Activated CD4-positive, CD25-positive, alpha-beta regulatory T cell treated with anti-CD3 and anti-CD28 coated beads, Interleukin-2, amount 50 U/mL, for 16 hours (primary cell): ENCODE measurements around the gene IMP3.

Experiments
- DNase-seq: peaks from one replicate; pipeline ENCODE4 v3.0.0-alpha.2; 2020; ENCODE audit warnings: low read depth, low spot score

Gene IMP3

DNA sequence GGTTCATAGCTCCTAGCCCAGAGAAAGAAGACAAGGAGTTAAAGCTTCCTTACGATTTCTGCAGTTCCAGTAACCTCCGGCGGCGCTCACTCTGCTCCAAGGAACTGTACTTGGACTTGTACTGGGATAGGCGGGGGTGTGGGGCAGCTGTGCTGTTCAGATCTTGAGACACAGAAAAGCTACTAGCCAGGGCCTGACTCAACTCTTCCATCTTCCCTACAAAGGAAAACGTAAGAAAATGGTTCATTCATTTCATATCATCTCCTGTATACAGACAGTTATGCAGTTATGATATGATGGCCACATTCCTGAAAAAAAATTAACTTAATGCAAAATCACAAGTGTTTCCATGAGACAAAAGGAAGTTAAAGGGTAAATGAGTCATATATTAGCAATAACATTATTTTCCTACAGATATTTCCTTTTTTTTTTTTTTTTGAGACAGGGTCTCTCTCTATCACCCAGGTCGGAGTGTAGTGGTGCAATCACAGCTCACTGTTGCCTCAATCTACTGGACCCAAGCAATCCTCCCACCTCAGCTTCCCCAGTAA is 19.1 kb downstream of the IMP3 start:
- no peak for DNase-seq

DNA sequence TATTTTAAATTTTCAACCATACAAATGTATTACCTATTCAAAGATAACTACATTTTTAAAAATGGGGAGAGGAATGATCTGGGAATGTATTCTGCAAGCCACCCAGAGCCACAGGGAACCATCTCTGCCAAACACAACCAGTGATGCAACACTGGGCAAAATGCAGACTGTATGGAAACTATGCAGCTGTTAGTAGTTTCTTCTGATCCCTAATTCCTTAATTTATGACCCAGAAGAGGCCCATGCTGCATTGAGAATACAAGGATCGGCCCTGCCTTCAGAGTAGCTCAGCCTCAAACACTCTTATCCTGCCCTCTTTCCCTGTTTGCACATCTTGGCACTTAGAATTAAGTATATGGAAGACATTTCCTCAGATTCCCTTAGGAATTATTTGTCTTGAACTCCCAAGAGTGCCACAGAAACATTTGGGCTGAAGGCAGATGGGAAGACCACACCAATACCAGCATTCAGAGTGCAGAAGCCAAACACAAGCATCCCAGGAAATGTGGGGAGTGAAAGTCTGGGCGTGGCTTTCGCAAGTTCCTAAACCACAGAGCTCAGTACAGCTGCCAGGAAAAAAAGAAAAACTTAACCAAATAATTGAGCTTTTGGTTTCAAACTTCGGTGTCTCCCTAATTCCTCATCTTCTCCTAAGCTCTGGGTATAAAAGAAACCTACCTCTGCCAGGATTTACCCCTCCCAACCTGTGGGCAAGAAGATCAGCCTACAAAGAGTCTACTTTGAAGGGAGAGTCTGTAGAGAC is 19.8 kb downstream of the IMP3 start:
- DNase-seq = no peak

DNA sequence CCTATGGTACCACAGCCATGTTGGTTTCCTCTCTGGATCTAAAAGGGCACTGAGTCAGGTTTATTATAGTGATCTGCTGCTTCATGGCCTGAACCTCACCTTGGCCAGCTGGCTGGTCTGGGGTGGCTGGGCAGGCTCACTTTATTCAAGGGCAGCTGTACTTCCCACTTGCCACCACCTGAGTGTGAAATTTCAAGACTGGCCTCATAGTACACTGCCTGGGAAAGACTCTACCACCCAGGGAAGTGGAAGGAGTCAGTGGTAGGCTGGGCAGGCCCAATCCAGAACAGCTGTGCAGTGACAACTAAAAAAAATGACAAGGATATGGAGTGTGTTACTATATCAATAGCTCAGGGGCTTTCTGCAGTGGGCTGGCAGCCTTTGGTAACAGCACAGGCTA is 23.3 kb downstream of the IMP3 start:
- no peak for DNase-seq

DNA sequence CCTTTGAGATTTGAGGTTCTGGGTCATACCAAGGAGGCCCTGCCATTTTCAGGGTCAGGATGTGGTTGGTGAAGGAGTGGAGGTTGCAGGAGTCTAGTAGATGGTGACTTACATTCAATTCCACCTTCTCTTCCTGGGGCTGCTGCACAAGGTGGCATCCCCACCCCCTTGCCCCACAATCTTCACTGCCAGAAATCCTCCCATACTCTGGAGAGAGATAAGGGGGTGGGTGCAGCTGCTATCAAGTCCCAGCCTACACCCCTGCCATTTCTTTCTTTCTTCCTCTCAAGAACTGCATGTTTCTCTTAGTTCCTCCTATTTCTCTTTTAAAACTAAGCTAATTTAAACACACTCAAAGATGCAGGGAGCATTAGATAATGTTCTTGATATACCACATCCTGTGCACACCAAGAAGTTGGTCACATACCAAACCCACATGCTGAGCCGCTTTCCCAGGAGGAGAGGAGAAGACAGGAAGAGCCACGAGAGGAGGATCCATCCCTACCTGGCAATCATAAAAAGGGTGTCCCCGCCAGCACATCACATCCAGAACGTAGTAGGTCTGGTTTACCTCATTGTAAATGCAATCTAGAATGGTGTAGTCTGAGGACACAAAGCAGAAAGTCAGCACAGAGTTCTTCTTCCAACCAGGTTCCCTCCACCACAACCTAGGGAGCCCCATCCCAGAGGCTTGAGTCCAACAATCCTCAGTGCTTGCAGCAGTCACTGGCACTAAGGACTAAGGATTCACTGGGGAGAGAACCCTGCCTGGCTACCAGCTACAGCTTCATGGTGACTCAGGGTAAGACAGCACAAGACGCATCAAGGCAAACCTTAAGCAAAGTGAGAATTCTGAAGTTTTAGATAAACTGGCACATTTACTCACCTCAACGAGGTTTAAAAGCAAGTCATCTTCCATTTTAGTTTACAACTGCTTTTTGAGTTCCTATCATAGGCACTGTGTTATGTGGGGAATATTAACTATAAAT is 33.0 kb downstream of the IMP3 start:
- DNase-seq = no peak

DNA sequence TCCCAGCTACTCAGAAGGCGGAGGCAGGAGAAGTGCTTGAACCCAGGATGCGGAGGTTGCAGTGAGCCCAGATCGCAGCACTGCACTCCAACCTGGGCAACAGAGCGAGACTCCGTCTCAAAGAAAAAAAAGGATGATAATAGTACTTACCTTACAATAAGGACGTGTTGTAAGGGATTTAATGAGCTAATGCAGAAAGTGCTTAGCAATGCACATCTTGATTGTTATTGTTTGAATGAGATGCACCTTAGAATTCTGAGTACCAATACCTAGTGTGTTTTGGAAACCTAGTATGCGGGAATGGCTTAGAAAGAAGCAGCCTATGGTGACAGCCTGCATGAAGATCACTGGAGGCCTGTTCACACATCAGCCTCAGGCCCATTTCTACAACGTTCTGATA is 34.0 kb downstream of the IMP3 start:
- DNase-seq = no peak

DNA sequence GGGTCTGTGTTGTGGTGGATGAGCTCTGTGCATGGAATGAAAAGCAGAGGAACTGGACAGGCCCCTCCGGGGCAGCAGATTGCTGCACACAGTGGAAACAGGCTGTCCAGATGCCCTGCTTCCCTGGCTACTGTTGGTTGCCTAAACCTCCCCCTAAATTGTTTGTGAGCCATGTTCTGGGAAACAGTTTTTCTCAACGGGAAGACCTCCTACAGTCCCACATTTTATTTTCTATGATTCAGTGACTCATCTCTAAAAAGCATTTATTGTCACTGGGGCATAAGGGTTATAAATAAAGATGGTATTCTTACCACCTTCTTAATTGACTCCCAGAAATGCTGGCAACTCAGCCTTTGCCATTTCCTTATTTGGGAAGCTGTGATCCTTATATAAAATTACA is 40.6 kb downstream of the IMP3 start:
- no peak for DNase-seq

DNA sequence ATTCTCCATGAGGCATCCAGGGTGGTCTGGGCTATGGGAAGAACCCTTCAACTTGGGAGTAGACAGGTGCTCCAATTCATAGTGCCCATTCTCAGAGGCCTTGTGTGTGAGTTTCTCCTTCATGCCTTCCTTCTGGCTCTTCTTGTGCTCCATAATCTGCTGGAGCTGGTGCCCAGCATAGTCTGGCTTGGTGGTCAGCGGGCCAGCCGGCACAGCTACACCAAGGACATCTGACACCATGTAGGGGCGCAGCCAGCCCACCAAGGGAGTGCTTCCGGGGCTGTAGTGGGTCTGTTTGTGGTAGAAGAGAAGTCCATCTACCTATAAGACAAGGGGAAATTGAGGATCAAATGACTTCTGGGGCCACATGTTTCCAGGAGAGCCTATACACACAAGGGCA is 41.7 kb downstream of the IMP3 start:
- DNase-seq = no peak

DNA sequence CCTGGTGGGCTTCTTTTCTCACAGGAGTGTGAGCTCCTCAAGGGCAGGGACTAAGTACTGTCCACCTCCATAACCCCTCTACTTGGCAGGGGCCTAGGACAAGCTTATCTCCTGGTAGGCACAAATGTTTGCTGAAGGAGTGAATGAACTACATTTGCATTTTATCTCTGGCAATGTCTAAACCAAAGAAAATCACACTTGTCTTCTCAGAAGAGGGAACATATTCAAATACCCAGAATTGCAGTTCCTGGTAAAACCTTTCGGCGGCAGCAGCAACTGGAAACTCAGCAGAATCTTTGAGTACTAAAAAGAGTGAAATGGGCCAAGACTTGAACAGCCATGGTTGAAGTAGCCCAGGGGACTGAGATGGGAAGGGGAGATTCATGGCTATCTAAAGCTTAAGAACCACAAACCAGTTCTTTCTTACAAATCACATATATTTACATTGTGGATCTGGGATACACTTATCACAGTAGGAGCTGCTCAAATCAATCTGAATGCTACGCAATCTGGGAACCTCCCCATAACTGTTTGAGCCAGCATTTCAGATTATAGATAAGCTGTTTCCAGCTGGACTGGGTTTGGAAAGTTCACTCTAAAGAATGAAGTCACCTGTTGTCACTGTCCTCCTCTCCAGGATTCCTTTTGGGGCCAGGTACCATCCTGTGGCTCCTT is 42.2 kb downstream of the IMP3 start:
- peak; percentile 20 for DNase-seq

DNA sequence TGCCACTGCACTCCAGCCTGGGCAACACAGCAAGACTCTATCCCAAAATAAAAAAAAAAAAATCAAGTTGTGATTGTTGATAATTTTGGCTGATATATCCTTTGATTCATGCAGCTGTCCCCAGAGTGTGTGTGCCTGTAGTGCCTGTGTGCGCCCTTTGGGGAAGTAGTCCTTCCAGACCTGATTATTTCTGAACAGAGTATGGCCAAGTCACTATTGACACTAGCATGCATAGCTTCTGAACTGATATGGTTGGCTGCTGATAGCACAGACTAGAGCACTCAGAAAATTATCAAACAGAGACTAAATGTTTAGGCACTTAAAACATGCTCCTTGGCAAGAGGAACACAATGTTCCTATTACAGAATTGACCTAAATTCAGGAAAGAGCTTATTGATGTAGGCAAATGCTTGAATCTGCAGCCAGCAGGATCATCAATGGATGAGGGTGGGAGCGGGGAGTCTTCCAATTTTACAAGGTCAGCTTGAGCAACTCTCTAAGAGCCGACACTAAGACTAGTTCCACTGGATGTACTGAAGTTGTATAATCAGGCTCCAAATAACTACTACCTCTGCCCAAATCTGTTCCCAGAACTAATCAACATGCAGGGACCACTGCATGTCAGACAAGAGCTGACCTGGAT is 43.2 kb downstream of the IMP3 start:
- DNase-seq = no peak

DNA sequence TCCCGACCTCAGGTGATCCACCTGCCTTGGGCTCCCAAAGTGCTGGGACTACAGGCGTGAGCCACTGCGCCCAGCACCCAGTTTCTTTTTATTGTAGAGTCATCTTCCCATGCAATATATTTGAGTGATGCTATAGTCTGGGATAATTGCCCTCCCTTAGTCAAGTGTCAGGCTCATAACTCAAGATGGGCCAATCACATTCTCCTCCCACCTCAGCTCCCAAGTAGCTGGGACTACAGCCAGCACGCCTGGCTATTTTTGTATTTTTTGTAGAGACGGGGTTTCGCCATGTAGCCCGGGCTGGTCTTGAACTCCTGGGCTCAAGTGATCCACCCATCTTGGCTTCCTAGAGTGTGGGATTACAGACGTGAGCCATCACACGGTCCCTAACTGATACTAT is 45.7 kb downstream of the IMP3 start:
- DNase-seq = no peak

DNA sequence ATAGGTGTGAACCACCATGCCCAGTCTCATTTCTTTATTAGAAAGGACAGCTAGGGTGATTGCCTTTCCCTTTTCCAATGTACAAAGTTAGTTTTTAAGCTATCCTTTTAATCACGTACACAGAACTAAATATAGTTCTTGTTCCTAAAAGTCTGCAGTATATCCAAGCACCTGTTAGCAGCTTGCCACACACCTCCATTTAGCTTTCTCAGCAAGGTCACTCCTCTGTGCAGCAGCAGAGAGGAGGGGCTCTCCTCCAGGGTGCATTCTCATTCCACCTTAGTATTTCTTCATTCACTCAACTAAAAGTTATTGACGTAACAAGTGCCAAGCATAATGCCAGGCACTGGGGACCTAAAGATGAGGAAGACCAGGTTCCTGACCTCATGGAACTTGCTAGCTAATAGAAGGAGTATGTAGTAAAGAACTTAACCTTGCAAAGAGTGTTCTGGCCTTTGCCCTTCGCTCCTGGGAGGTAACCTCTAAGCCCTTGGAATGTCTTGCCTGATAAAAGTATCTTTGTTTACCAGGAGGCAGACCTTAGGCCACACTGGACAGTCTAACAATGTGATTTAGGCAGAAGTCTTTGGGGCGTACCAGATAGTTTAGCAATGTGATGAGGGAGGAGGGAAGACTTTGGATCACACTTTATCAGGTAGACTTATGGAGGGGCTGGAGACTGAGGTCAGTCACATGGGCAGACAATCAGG is 48.2 kb downstream of the IMP3 start:
- no peak for DNase-seq

DNA sequence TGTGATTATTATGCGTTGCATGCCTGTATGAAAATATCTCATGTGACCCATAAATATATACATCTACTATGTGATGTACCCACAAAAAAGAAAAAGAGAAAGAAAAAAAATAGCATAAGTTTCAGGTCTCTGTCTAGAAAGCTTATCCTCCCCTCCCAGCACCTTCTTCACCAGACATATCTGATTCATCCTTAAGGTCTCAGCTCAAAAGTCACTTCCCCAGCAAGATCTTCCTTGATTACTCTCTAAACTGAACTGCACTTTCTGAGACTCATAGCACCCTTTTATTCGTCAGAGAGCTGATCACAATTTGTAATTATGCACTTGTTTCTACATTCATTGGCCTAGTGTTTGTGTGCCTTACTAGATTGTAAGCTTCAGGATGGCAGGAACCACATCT is 49.8 kb downstream of the IMP3 start:
- DNase-seq = no peak
